Loucy (cell line): ENCODE results near the gene C1orf122.

Source experiments
- CTCF ChIP-seq: fragments of 200-600 bp; sonication (generic); conservative IDR thresholded peaks from 2 replicates; pipeline ENCODE4 v1.5.1; 2014; ENCODE audit warnings: mild to moderate bottlenecking, antibody characterized with exemption, low read length
- EZH2phosphoT487 ChIP-seq: fragments of 200-600 bp; IDR thresholded peaks from 2 replicates; pipeline ENCODE4 v1.6.1; 2018; ENCODE audit warnings: antibody characterized with exemption, mild to moderate bottlenecking, moderate library complexity, borderline replicate concordance

- no peak for TF ChIP-seq CTCF
- TF ChIP-seq EZH2phosphoT487, result no peak
Observed at GRCh38 chr1:37778654-37779053, 28.9 kb upstream of the C1orf122 start.
